Stimulated activated naive CD4-positive, alpha-beta T cell (primary cell): ENCODE data around the gene DTD1.

ENCODE experiments used
- DNase-seq, 6 experiments: peaks; one replicate each; lab custom pipeline; 2025; lab: John Stamatoyannopoulos, UW

The DTD1 gene

GRCh38 chr20:18615020-18615650 is 27.3 kb downstream of the DTD1 start:
- DNase-seq, result no peak

- DNase-seq, result no peak
Measured at GRCh38 chr20:18621004-18621403, 33.1 kb downstream of the DTD1 start.

- DNase-seq, result no peak
Measured at GRCh38 chr20:18623156-18623910, 35.5 kb downstream of the DTD1 start.

- no peak for DNase-seq
Measured at GRCh38 chr20:18624948-18625347, 37.1 kb downstream of the DTD1 start.

- DNase-seq, result no peak
Measured at GRCh38 chr20:18625907-18626655, 38.2 kb downstream of the DTD1 start.

- DNase-seq, result peak in 1 of 6 experiments; percentile 0
Measured at GRCh38 chr20:18628330-18628920, 40.6 kb downstream of the DTD1 start.

GRCh38 chr20:18632196-18632789 is 44.4 kb downstream of the DTD1 start:
- peak; percentile 2 to 35 (median 14) for DNase-seq

- DNase-seq, result no peak
Measured at GRCh38 chr20:18633411-18633810, 45.6 kb downstream of the DTD1 start.

- no peak for DNase-seq
Measured at GRCh38 chr20:18634501-18634900, 46.6 kb downstream of the DTD1 start.

- no peak for DNase-seq
Measured at GRCh38 chr20:18635380-18635779, 47.5 kb downstream of the DTD1 start.

- no peak for DNase-seq
Measured at GRCh38 chr20:18637224-18637623, 49.4 kb downstream of the DTD1 start.

- DNase-seq, result no peak
Measured at GRCh38 chr20:18638768-18639167, 50.9 kb downstream of the DTD1 start.

- DNase-seq, result no peak
Measured at GRCh38 chr20:18639501-18639979, 51.7 kb downstream of the DTD1 start.

- no peak for DNase-seq
Measured at GRCh38 chr20:18645196-18645745, 57.4 kb downstream of the DTD1 start.

GRCh38 chr20:18645851-18646250 is 58.0 kb downstream of the DTD1 start:
- DNase-seq, result no peak

- no peak for DNase-seq
Measured at GRCh38 chr20:18647777-18648176, 59.9 kb downstream of the DTD1 start.

GRCh38 chr20:18650224-18650623 is 62.4 kb downstream of the DTD1 start:
- no peak for DNase-seq

- DNase-seq, result no peak
Measured at GRCh38 chr20:18653736-18654447, 66.0 kb downstream of the DTD1 start.

GRCh38 chr20:18654448-18654773 is 66.6 kb downstream of the DTD1 start:
- no peak for DNase-seq

- no peak for DNase-seq
Measured at GRCh38 chr20:18657575-18657974, 69.7 kb downstream of the DTD1 start.
